ENCODE data around the gene MATN4.

DNA sequence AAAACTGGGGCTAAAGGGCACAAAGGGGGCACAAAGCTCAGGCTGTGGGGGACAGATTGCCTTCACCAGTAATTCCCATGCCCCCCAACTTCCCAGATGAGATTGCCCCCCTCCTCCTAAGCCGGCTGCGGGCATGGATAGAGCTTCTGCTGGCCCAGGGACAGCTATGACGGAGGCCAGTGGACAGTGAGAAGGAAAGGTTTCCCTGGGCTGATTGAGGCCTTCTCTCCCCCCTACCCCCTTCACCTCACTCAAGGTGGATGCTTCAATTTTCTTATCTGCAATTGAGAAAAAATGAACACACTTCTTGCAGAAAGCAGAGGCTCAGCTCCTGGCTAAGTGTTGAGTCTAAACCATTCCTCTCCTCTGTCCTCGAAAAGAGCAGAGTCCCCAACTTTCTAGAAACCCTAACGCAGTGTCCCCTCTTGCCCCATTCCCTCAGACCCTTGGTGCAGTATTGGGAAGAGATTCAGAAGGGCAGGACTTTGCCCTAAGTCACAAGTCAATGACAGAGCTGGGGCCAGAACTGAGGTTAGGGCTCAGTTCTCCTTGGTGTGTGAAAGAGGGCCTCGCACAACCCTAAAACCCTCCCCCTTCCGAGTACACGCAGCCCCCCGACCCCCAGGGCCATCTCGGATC is 39.3 kb upstream of the MATN4 start:
- TF ChIP-seq, protein P1, sequence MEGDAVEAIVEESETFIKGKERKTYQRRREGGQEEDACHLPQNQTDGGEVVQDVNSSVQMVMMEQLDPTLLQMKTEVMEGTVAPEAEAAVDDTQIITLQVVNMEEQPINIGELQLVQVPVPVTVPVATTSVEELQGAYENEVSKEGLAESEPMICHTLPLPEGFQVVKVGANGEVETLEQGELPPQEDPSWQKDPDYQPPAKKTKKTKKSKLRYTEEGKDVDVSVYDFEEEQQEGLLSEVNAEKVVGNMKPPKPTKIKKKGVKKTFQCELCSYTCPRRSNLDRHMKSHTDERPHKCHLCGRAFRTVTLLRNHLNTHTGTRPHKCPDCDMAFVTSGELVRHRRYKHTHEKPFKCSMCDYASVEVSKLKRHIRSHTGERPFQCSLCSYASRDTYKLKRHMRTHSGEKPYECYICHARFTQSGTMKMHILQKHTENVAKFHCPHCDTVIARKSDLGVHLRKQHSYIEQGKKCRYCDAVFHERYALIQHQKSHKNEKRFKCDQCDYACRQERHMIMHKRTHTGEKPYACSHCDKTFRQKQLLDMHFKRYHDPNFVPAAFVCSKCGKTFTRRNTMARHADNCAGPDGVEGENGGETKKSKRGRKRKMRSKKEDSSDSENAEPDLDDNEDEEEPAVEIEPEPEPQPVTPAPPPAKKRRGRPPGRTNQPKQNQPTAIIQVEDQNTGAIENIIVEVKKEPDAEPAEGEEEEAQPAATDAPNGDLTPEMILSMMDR (conservative IDR thresholded peaks at IDR 0.05; ENCODE audit: low read depth in 2 of 2) = no peak
- TF ChIP-seq EZH2 (IDR thresholded peaks at IDR 0.05; ENCODE audit: low read depth, unreplicated experiment) (no peak), POLR2AphosphoS5 (IDR thresholded peaks at IDR 0.05; ENCODE audit: low read depth) (no peak), JUNB (IDR thresholded peaks at IDR 0.05; ENCODE audit: unreplicated experiment) (no peak), STAT1 (IDR thresholded peaks at IDR 0.05; ENCODE audit: unreplicated experiment) (no peak), ZNF331 (CRISPR knock-in tag; IDR thresholded peaks at IDR 0.05; ENCODE audit: low read depth) (no peak)
- TF ChIP-seq, protein P2, sequence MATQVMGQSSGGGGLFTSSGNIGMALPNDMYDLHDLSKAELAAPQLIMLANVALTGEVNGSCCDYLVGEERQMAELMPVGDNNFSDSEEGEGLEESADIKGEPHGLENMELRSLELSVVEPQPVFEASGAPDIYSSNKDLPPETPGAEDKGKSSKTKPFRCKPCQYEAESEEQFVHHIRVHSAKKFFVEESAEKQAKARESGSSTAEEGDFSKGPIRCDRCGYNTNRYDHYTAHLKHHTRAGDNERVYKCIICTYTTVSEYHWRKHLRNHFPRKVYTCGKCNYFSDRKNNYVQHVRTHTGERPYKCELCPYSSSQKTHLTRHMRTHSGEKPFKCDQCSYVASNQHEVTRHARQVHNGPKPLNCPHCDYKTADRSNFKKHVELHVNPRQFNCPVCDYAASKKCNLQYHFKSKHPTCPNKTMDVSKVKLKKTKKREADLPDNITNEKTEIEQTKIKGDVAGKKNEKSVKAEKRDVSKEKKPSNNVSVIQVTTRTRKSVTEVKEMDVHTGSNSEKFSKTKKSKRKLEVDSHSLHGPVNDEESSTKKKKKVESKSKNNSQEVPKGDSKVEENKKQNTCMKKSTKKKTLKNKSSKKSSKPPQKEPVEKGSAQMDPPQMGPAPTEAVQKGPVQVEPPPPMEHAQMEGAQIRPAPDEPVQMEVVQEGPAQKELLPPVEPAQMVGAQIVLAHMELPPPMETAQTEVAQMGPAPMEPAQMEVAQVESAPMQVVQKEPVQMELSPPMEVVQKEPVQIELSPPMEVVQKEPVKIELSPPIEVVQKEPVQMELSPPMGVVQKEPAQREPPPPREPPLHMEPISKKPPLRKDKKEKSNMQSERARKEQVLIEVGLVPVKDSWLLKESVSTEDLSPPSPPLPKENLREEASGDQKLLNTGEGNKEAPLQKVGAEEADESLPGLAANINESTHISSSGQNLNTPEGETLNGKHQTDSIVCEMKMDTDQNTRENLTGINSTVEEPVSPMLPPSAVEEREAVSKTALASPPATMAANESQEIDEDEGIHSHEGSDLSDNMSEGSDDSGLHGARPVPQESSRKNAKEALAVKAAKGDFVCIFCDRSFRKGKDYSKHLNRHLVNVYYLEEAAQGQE (IDR thresholded peaks at IDR 0.05; ENCODE audit: unreplicated experiment) = no peak

Measured in GM23338 (cell line).